DMS153 treated with DMSO at 0.1 percent for 48 hours (cell line): Measurements from ENCODE around the gene F2R.
"Not testable (repeated sequence)": the region's sequence is repeated elsewhere in the genome, so short reads cannot be mapped to it uniquely, and the experiment has no call there.

Source experiments
- DNase-seq: peaks from one replicate; lab custom pipeline; 2025; ENCODE audit not compliant: unreplicated experiment; lab: John Stamatoyannopoulos, UW

Gene F2R

GRCh38 chr5:76717222-76718083 is 1.5 kb downstream of the F2R start:
- DNase-seq, result no peak

- DNase-seq, result no peak
Observed at GRCh38 chr5:76718381-76718832, 2.5 kb downstream of the F2R start.

- no peak for DNase-seq
Observed at GRCh38 chr5:76718880-76719279, 3.0 kb downstream of the F2R start.

- no peak for DNase-seq
Observed at GRCh38 chr5:76720988-76721569, 5.2 kb downstream of the F2R start.

GRCh38 chr5:76723266-76723665 is 7.3 kb downstream of the F2R start:
- no peak for DNase-seq

- DNase-seq, result no peak
Observed at GRCh38 chr5:76723906-76724305, 8.0 kb downstream of the F2R start.

- DNase-seq, result no peak
Observed at GRCh38 chr5:76724871-76725270, 8.9 kb downstream of the F2R start.

- DNase-seq, result no peak
Observed at GRCh38 chr5:76728965-76729364, 13.0 kb downstream of the F2R start.

- DNase-seq, result no peak
Observed at GRCh38 chr5:76729373-76730290, 13.7 kb downstream of the F2R start.

- no peak for DNase-seq
Observed at GRCh38 chr5:76732405-76733048, 16.6 kb downstream of the F2R start.

- DNase-seq, result no peak
Observed at GRCh38 chr5:76733049-76733417, 17.1 kb downstream of the F2R start.

GRCh38 chr5:76735762-76736545 is 20.0 kb downstream of the F2R start:
- DNase-seq, result no peak

- no peak for DNase-seq
Observed at GRCh38 chr5:76736679-76737556, 21.0 kb downstream of the F2R start.

GRCh38 chr5:76737846-76738245 is 21.9 kb downstream of the F2R start:
- DNase-seq, result no peak

- not testable (repeated sequence) for DNase-seq
Observed at GRCh38 chr5:76741506-76741905, 25.6 kb downstream of the F2R start.

GRCh38 chr5:76742583-76742982 is 26.7 kb downstream of the F2R start:
- no peak for DNase-seq

GRCh38 chr5:76744632-76745031 is 28.7 kb downstream of the F2R start:
- DNase-seq, result no peak

- DNase-seq, result no peak
Observed at GRCh38 chr5:76745670-76746069, 29.7 kb downstream of the F2R start.

GRCh38 chr5:76746677-76747076 is 30.8 kb downstream of the F2R start:
- no peak for DNase-seq
